Hematopoietic multipotent progenitor cell treated with erythropoietin and hydrocortisone succinate and interleukin-3 and kit ligand, for 4 days (in vitro differentiated cells): ENCODE data around the gene PNPLA8.

Experiments
- DNase-seq: peaks from one replicate; pipeline ENCODE4 v3.0.0-alpha.2; 2015

The PNPLA8 gene

GRCh38 chr7:108441392-108441955, 84.5 kb downstream of the PNPLA8 start:
- no peak for DNase-seq

- no peak for DNase-seq
Observed at GRCh38 chr7:108440613-108441012, 85.3 kb downstream of the PNPLA8 start.

GRCh38 chr7:108436906-108437305, 89.0 kb downstream of the PNPLA8 start:
- DNase-seq = no peak

GRCh38 chr7:108434010-108434409, 91.9 kb downstream of the PNPLA8 start:
- DNase-seq = no peak

- no peak for DNase-seq
Observed at GRCh38 chr7:108431099-108431498, 94.8 kb downstream of the PNPLA8 start.

GRCh38 chr7:108430664-108431063, 95.3 kb downstream of the PNPLA8 start:
- DNase-seq = no peak

GRCh38 chr7:108427766-108428165, 98.2 kb downstream of the PNPLA8 start:
- no peak for DNase-seq

- DNase-seq = no peak
Observed at GRCh38 chr7:108425714-108426275, 100.1 kb downstream of the PNPLA8 start.

GRCh38 chr7:108424013-108424412, 101.9 kb downstream of the PNPLA8 start:
- DNase-seq = no peak

GRCh38 chr7:108423089-108423989, 102.6 kb downstream of the PNPLA8 start:
- DNase-seq = no peak

- DNase-seq = no peak
Observed at GRCh38 chr7:108421720-108422331, 104.1 kb downstream of the PNPLA8 start.
